GM19452 (cell line): ENCODE measurements around the gene C2orf49.

Experiments
- ATAC-seq: cut with Tn5 transposase; IDR thresholded peaks from one replicate; pipeline ENCODE4 v1.9.1; 2021; ENCODE audit not compliant: unreplicated experiment

Gene C2orf49

GRCh38 chr2:105337122-105338019 is at the start of gene C2orf49:
C2orf49 (plus strand) TSS chr2:105337540; CDS start chr2:105337588, 48 bp downstream.
- ATAC-seq: peak; percentile 95

- no peak for ATAC-seq
Observed at GRCh38 chr2:105287692-105288091, 49.6 kb upstream of the C2orf49 start.

DNA sequence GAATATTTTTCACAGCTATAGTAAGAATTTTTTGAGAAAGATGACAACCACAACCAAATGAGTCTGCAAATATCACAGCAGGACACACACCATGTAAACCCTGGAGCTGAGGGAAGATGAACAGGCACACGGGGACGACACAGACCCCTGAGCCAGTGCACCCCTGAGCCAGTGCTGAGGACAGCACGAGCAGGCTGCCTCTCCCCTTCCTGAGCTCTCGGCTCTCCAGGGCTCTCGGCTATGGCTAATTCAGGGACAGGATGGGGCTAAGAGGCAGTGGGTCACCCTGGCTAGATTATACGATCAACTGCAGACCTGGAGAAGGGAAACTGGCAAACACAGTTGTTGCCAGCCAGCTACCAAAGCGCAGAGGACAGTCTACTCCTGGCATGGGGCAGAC is 49.2 kb upstream of the C2orf49 start:
- no peak for ATAC-seq

DNA sequence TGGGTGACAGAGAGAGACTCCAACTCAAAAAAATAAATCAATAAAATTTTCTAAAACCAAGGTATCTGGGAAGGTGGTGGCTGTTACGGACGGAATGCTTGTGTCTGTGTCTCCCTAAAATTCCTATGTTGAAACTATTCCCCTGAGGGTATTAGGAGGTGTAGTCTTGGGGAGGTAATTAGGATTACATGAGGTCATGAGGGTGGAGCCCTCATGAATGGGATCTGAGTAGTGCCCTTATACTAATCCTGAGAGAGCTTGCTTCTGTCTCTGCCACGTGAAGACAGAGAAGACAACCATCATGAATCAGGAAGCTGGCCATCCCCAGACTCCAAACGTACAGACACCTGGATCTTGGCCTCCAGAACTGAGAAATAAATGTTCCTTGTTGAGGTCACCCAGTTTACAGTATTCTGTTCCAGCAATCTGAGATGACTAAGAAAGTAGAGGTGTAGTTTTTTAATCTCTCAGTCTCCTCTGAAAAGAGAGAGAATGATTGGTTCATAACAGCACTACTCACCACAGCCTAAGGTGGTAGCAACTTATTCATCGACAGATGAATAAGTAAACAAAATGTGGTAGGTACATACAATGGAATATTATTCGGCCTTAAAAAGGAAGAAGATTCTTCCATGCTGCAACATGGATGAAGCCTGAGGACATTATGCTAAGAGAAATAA is 46.2 kb upstream of the C2orf49 start:
- no peak for ATAC-seq

GRCh38 chr2:105291981-105292380 is 45.4 kb upstream of the C2orf49 start:
- ATAC-seq: no peak

DNA sequence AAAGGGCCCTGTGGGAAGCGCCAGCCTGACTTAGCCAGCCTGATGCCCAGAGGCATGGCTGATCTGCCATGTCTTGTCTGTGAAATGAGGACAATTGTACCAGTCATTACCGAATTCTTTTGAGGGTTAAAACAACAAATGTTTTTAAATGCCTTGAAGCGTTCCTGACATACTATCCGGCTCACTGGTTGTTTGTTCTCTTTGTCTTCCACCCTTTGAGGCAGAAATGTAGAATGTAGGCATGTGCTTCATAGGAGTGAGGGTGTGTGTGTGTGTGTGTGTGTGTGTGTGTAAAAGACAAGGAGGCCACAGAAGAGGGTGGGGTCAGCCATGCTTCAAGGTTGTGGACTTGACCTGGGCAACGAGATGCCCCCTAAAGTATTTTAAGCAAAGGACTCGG is 43.3 kb upstream of the C2orf49 start:
- ATAC-seq: no peak

DNA sequence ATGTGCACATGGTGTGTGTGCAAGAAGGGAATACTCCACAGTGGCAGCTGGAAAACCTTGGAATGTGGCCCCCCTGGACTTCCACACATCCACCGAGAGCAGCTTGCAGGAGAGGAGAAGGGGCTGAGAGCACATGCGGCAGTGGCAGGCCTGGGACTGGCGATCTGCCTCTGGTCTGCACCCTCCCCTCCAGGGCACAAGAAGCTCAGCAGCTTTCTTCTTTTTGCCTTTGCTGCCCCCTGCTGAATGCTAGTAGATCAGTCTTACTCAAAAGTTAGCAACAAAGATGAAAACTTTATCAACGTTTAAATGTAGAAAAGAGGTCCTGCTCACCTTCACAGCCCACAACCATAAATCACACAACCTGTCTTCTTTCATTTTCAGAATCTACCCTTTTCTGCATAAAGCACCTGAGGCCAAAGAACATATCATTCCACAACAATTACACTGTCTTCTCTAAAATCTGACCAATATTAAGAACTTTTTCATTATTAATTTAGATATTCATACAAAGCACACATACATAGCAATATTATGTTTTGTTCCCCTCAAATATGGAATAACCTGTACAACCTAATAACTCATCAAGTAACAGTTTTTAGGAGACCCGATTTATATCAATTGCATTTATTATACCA is 42.4 kb upstream of the C2orf49 start:
- ATAC-seq: no peak

DNA sequence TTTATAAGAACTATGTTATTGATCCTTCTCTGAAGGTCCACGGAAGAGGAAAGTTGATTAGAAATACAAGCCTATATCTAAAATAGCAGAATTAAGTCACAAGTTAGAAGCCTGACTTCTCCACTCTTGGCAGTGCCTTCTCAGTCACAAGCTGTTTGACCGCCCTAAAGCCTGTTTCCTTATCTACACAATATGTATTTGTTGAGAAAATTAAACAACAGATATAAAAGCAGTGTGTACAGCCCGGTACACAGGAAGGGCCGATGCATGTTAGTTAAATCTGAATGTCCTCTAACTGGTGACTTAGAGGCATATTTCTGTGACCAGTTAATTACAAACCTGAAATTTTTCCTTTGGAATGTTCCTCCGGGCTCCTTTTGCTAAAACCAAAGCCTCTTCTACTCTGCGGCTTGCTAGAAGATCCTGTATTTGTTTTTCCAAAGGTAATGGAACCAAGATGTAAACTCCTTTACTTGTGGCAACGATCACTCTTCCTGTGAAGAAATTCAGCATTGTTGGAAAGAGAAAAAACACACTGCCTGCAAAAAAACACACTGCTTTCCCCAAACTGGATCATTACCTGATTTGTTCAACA is 41.2 kb upstream of the C2orf49 start:
- ATAC-seq: no peak

DNA sequence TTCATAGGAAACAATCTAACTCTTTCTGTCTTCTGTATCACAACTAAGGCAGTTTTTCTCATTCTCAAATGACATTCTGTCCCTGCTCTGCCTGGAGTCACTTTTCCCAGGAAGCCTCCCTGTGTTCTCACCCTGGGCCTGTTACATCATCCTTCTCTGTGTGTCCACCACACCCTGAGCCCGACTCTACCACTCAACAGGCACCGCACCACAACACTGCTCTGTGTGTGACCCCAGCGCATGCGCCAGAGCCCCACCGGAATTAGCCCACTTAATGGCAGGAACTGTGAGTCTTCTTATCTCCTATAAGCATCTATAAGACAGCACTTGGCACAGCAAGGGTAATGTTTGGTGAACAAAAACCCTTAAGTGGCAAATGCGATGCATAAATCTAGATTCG is 40.1 kb upstream of the C2orf49 start:
- ATAC-seq: no peak

DNA sequence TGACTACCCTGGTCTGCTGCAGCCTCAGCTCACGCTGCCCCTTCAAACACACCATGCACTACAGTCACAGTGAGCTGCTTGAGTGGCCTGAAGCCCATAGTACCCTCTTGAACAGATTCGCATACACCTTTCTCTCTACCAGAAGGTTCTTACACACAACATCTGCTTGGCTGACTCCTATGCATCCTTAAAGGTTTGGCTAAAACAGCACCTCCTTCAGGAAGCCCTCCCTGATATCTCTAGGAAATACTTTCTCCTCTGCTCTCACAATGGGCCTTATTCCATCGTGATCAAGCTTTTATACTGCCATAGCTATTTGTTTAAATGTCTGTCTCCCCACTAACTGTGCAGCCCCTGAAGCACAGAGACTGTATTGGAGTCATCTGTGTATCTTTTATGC is 39.3 kb upstream of the C2orf49 start:
- ATAC-seq: no peak

GRCh38 chr2:105299290-105299689 is 38.0 kb upstream of the C2orf49 start:
- ATAC-seq: no peak

DNA sequence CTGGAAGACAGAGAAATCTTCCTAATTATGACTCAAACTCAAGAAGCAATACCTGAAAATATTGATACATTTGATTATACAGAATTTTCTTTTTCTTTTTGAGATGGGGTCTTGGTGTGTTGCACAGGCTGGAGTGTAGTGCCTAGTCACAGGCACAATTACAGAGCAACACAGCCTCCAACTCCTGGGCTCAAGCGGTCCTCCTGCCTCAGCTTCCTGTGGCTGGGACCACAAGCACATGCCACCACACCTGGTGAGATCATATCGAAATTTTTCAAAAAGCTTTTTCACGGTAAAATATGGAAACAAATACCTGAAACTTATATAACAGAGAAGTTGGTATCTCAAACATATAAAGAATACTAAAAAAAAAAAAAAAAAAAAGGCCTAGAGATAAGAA is 35.7 kb upstream of the C2orf49 start:
- ATAC-seq: no peak

- no peak for ATAC-seq
Observed at GRCh38 chr2:105307146-105307545, 30.2 kb upstream of the C2orf49 start.

DNA sequence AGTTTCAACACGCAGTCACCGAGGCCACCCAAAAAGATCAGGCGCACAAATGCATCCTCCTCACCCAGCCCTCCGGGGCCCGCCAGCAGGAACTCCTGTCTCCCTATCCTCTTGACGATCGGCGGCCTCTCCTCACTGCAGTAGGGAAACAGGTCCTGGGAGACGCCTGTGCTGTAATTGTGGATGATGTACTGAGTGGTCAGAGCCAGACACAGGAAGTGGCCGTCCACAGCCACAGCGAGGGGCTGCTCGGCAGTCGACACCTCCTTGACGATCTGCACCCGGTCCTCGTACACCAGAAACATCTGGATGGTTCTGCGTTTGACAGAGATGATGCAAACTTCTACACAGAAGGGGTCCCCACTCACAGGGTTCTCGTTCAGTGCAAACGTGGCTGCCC is 29.8 kb upstream of the C2orf49 start:
- ATAC-seq: no peak

GRCh38 chr2:105307962-105308361 is 29.4 kb upstream of the C2orf49 start:
- no peak for ATAC-seq

- ATAC-seq: no peak
Observed at GRCh38 chr2:105308382-105309146, 28.8 kb upstream of the C2orf49 start.

DNA sequence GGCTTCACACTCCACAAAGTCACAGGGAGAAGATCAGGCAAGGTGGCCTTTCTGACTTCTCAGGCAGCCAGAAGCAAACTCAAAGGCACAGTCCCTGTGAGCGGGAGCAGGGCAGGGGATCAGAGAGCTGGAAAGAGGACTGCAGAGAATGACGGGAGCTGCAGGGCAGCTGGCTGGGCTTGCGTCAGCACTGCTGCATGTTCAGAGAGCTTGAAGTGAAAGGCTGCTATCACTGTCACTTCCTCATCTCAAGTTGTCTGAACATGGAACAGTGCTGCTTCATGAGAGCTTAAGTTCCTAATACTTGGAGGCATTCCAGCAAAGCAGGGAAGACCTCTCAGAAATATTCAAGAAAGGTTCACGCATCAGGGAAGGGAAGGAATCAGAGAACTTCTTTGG is 28.2 kb upstream of the C2orf49 start:
- ATAC-seq: no peak

DNA sequence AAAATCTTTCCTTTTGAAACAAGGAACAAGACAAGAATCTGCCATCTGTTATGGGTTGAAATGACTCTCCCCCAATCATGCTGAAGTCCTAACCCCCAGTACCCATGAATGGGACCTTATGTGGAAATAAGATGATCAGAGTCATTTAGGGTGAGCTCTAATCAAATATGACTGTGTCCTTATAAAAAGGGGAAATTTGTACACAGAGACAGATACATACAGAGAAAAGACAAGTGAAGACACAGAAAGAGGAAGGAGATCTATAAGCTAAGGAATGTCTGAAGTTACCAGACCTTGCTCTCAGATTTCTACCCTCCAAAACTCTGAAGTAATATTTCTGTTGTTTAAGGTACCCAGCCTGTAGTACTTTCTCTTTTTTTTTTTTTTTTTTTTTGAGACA is 23.5 kb upstream of the C2orf49 start:
- ATAC-seq: no peak

- peak; percentile 71 for ATAC-seq
Observed at GRCh38 chr2:105315314-105315713, 22.0 kb upstream of the C2orf49 start.

DNA sequence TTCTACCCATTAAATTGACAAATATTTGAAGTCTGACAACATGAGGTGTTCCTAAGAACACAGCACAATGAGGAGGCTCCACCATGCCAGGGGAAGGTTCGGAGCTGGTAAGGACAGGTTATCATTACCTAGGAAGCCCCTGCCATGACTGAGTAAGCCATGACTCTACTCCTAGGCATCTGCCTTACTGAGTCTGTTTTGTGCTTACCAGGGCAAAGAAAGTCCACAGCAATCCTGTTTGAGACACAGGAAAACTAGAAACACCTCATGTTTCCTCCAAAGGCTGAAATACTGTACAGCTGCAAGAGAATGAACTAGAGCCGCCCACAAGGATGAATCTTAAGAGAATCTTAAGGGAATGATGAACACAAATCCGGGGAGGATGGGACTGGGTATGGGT is 19.4 kb upstream of the C2orf49 start:
- no peak for ATAC-seq
